Suprapubic skin (tissue), 3 donors: ENCODE results near the gene HIVEP3.

Experiments used
- EP300 ChIP-seq: sonication (generic); formaldehyde crosslinking; IDR thresholded peaks from one replicate; pipeline ENCODE4 v1.6.1; 2017; ENCODE audit warnings: antibody characterized with exemption
- TF ChIP-seq, protein P1 (sequence below), 2 donors: fragments of 200-600 bp in 1 of 2; fragments of 450-650 bp in 1 of 2; sonication (generic) in 1 of 2; IDR thresholded peaks; one replicate each; pipeline ENCODE4 v1.5.1; 2016 to 2019; ENCODE audit warnings: antibody characterized with exemption in 2 of 2, mild to moderate bottlenecking in 1 of 2, moderate library complexity in 1 of 2

DNA sequence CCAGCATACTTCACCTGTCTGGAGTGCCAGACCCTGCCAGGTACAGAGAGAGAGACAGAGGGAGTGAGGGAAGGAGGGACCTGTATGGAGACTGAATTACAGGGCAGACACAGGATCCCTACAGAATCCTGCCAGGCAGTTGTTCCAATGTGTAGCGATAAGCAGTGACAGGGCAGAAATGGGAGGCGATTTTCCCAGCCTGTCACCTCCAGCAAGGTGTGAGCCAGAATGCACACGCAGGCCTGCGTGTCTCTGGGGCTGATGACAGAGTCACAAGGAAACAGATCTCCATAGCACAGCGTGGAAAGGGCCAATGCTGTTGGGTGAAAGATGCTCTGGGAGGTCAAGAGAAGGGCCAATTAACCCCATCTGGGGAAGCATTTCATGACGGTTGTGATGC, 111.3 kb downstream of the HIVEP3 start:
- TF ChIP-seq, protein P1, sequence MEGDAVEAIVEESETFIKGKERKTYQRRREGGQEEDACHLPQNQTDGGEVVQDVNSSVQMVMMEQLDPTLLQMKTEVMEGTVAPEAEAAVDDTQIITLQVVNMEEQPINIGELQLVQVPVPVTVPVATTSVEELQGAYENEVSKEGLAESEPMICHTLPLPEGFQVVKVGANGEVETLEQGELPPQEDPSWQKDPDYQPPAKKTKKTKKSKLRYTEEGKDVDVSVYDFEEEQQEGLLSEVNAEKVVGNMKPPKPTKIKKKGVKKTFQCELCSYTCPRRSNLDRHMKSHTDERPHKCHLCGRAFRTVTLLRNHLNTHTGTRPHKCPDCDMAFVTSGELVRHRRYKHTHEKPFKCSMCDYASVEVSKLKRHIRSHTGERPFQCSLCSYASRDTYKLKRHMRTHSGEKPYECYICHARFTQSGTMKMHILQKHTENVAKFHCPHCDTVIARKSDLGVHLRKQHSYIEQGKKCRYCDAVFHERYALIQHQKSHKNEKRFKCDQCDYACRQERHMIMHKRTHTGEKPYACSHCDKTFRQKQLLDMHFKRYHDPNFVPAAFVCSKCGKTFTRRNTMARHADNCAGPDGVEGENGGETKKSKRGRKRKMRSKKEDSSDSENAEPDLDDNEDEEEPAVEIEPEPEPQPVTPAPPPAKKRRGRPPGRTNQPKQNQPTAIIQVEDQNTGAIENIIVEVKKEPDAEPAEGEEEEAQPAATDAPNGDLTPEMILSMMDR (IDR thresholded peaks at IDR 0.05): no peak
- TF ChIP-seq EP300: no peak
